WTC11 (cell line): ENCODE results near the gene BAIAP2L1. TPM values are rescaled to one million over a fixed set of nuclear protein-coding genes. Genes with fewer than 3 reads are reported as not detected.

Experiments used
- ATAC-seq: fragments of 200-7000 bp; cut with Tn5 transposase; 2 replicates; pipeline ENCODE4 v1.10.0; 2021; ENCODE audit warnings: mild to moderate bottlenecking, moderate library complexity
- CTCF ChIA-PET: fragments of 300-600 bp; sonication (Branson Sonifier 250); formaldehyde crosslinking; loops from one replicate; lab custom pipeline; 2021; ENCODE audit warnings: antibody characterized with exemption; lab: Charles Lee
- POLR2A ChIA-PET: fragments of 350-600 bp; sonication (Branson Sonifier 250); formaldehyde crosslinking; loops from one replicate; lab custom pipeline; 2021; ENCODE audit warnings: antibody characterized with exemption; lab: Charles Lee
- DNase-seq: peaks from one replicate; pipeline ENCODE4 v3.0.0; 2021; ENCODE audit warnings: low spot score
- H3K27ac Mint-ChIP-seq: 2 replicates; pipeline ENCODE4 v1.8.0; 2021; ENCODE audit warnings: mixed read lengths
- H3K27me3 Mint-ChIP-seq: 2 replicates; pipeline ENCODE4 v1.8.0; 2021; ENCODE audit warnings: low read depth, mild to moderate bottlenecking, moderate library complexity, mixed read lengths
- H3K36me3 Mint-ChIP-seq: 2 replicates; pipeline ENCODE4 v1.8.0; 2021; ENCODE audit warnings: mixed read lengths
- H3K4me1 Mint-ChIP-seq: 2 replicates; pipeline ENCODE4 v1.8.0; 2022; ENCODE audit warnings: mixed read lengths
- H3K4me3 Mint-ChIP-seq: 2 replicates; pipeline ENCODE4 v1.8.0; 2021; ENCODE audit warnings: mild to moderate bottlenecking, moderate library complexity, mixed read lengths
- H3K9me3 Mint-ChIP-seq: 2 replicates; pipeline ENCODE4 v1.8.0; 2021; ENCODE audit warnings: mixed read lengths
- CREM ChIP-seq: sonication (generic); formaldehyde crosslinking; IDR thresholded peaks from 2 replicates; pipeline ENCODE4 v1.8.1; 2022; ENCODE audit warnings: mild to moderate bottlenecking, missing genetic modification reagents, moderate library complexity
- EMX1 ChIP-seq: fragments of 250-450 bp; sonication (Bioruptor Pico); IDR thresholded peaks from 2 replicates; pipeline ENCODE4 v1.8.0; 2021; ENCODE audit warnings: mild to moderate bottlenecking
- MYBL2 ChIP-seq: sonication (generic); formaldehyde crosslinking; IDR thresholded peaks from 2 replicates; pipeline ENCODE4 v1.8.1; 2023; ENCODE audit warnings: mild to moderate bottlenecking, moderate library complexity, missing genetic modification reagents
- PRRX2 ChIP-seq: fragments of 250-450 bp; sonication (Bioruptor Pico); IDR thresholded peaks from 2 replicates; pipeline ENCODE4 v1.8.0; 2021; ENCODE audit warnings: mild to moderate bottlenecking
- SOX15 ChIP-seq: fragments of 250-450 bp; sonication (Bioruptor Pico); IDR thresholded peaks from 2 replicates; pipeline ENCODE4 v1.9.0; 2021; ENCODE audit warnings: mild to moderate bottlenecking
- USF1 ChIP-seq: sonication (generic); formaldehyde crosslinking; IDR thresholded peaks from 2 replicates; pipeline ENCODE4 v1.8.0; 2022; ENCODE audit warnings: mild to moderate bottlenecking, missing genetic modification reagents
- ZMAT4 ChIP-seq: fragments of 250-450 bp; sonication (Bioruptor Pico); IDR thresholded peaks from 2 replicates; pipeline ENCODE4 v1.9.0; 2021; ENCODE audit warnings: mild to moderate bottlenecking
- total RNA-seq: library from RNA; stranded (reverse); gene quantifications from 3 replicates; pipeline ENCODE4 v1.2.3, GENCODE V29; 2021
- TF ChIP-seq, protein P1 (sequence below): fragments of 250-450 bp; sonication (Bioruptor Pico); IDR thresholded peaks from 2 replicates; pipeline ENCODE4 v1.9.0; 2021; ENCODE audit warnings: mild to moderate bottlenecking, borderline replicate concordance
- TF ChIP-seq, protein P2 (sequence below): sonication (generic); formaldehyde crosslinking; IDR thresholded peaks from 2 replicates; pipeline ENCODE4 v1.8.0; 2022; ENCODE audit warnings: missing genetic modification reagents
- TF ChIP-seq, protein P3 (sequence below): sonication (generic); formaldehyde crosslinking; IDR thresholded peaks from 2 replicates; pipeline ENCODE4 v1.8.1; 2023; ENCODE audit warnings: mild to moderate bottlenecking, missing genetic modification reagents
- TF ChIP-seq, protein P4 (sequence below): sonication (generic); formaldehyde crosslinking; IDR thresholded peaks from 2 replicates; pipeline ENCODE4 v1.8.1; 2022; ENCODE audit warnings: low read depth, mild to moderate bottlenecking, moderate library complexity, missing genetic modification reagents, borderline replicate concordance
- TF ChIP-seq, protein P5 (sequence below): sonication (generic); formaldehyde crosslinking; IDR thresholded peaks from 2 replicates; pipeline ENCODE4 v1.8.1; 2023; ENCODE audit warnings: mild to moderate bottlenecking, missing genetic modification reagents

Gene BAIAP2L1
- total RNA-seq, 1 experiment from 2014 or later = 37.5 TPM

DNA sequence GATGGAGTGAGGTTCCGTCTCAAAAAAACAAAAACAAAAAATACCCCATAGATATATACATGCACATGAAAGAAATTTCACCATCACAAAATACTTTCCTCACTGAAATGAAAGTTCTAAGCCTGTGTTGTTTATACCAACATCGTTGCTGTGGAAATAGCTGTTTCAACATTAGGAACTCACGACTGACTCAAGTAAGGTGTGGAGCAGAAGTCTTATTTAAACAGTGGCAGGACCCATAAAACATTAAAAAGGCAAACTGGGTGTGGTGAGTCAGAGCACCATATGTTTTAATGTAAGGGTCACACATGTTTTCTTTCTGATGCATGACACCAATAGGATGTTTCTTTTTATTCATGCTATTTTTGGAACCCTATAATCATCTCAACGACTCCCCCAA lies 48.3 kb downstream of the BAIAP2L1 start:
- ATAC-seq = no peak
- no peak overlapping the region for H3K4me3 Mint-ChIP-seq
- no peak overlapping the region for H3K27ac Mint-ChIP-seq
- H3K36me3 Mint-ChIP-seq = peaks cover 23% of the 10 kb centered on the region
- H3K4me1 Mint-ChIP-seq = peaks cover 10% of the 10 kb centered on the region
- DNase-seq = no peak
- H3K9me3 Mint-ChIP-seq = no peaks in the 10 kb centered on the region
- CTCF ChIA-PET = no interaction called here
- TF ChIP-seq, protein P1, sequence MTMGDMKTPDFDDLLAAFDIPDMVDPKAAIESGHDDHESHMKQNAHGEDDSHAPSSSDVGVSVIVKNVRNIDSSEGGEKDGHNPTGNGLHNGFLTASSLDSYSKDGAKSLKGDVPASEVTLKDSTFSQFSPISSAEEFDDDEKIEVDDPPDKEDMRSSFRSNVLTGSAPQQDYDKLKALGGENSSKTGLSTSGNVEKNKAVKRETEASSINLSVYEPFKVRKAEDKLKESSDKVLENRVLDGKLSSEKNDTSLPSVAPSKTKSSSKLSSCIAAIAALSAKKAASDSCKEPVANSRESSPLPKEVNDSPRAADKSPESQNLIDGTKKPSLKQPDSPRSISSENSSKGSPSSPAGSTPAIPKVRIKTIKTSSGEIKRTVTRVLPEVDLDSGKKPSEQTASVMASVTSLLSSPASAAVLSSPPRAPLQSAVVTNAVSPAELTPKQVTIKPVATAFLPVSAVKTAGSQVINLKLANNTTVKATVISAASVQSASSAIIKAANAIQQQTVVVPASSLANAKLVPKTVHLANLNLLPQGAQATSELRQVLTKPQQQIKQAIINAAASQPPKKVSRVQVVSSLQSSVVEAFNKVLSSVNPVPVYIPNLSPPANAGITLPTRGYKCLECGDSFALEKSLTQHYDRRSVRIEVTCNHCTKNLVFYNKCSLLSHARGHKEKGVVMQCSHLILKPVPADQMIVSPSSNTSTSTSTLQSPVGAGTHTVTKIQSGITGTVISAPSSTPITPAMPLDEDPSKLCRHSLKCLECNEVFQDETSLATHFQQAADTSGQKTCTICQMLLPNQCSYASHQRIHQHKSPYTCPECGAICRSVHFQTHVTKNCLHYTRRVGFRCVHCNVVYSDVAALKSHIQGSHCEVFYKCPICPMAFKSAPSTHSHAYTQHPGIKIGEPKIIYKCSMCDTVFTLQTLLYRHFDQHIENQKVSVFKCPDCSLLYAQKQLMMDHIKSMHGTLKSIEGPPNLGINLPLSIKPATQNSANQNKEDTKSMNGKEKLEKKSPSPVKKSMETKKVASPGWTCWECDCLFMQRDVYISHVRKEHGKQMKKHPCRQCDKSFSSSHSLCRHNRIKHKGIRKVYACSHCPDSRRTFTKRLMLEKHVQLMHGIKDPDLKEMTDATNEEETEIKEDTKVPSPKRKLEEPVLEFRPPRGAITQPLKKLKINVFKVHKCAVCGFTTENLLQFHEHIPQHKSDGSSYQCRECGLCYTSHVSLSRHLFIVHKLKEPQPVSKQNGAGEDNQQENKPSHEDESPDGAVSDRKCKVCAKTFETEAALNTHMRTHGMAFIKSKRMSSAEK (CRISPR knock-in tag) = no peak
- TF ChIP-seq, protein P2, sequence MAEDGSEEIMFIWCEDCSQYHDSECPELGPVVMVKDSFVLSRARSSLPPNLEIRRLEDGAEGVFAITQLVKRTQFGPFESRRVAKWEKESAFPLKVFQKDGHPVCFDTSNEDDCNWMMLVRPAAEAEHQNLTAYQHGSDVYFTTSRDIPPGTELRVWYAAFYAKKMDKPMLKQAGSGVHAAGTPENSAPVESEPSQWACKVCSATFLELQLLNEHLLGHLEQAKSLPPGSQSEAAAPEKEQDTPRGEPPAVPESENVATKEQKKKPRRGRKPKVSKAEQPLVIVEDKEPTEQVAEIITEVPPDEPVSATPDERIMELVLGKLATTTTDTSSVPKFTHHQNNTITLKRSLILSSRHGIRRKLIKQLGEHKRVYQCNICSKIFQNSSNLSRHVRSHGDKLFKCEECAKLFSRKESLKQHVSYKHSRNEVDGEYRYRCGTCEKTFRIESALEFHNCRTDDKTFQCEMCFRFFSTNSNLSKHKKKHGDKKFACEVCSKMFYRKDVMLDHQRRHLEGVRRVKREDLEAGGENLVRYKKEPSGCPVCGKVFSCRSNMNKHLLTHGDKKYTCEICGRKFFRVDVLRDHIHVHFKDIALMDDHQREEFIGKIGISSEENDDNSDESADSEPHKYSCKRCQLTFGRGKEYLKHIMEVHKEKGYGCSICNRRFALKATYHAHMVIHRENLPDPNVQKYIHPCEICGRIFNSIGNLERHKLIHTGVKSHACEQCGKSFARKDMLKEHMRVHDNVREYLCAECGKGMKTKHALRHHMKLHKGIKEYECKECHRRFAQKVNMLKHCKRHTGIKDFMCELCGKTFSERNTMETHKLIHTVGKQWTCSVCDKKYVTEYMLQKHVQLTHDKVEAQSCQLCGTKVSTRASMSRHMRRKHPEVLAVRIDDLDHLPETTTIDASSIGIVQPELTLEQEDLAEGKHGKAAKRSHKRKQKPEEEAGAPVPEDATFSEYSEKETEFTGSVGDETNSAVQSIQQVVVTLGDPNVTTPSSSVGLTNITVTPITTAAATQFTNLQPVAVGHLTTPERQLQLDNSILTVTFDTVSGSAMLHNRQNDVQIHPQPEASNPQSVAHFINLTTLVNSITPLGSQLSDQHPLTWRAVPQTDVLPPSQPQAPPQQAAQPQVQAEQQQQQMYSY = no peak
- H3K27me3 Mint-ChIP-seq = no peaks in the 10 kb centered on the region
- POLR2A ChIA-PET = no interaction called here

DNA sequence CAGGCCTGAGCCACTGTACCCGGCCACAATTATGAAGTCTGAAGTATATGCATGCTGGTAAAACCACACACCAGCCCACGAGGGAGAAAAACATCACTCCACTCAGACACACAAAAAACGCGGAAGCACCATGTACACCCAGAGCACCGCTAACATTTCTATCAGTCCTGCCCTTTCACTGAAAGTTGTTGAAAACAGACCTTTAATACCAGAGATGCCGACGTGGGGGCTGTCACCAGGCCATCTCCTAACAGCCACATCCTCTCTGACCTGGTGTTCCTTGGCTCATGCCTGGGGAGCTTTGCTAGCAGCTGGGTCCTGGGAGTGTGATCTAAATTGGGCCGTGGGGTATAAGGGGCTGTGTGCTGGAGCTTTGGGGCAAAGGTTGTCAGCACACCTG lies 49.8 kb downstream of the BAIAP2L1 start:
- POLR2A ChIA-PET = no interaction called here
- H3K27ac Mint-ChIP-seq = peak overlapping the region; percentile 27; the same call in 1 of the 2 replicates
- DNase-seq = no peak
- ATAC-seq = no peak
- H3K4me3 Mint-ChIP-seq = no peak overlapping the region
- peaks cover 23% of the 10 kb centered on the region for H3K36me3 Mint-ChIP-seq
- no peaks in the 10 kb centered on the region for H3K27me3 Mint-ChIP-seq
- TF ChIP-seq, protein P3, sequence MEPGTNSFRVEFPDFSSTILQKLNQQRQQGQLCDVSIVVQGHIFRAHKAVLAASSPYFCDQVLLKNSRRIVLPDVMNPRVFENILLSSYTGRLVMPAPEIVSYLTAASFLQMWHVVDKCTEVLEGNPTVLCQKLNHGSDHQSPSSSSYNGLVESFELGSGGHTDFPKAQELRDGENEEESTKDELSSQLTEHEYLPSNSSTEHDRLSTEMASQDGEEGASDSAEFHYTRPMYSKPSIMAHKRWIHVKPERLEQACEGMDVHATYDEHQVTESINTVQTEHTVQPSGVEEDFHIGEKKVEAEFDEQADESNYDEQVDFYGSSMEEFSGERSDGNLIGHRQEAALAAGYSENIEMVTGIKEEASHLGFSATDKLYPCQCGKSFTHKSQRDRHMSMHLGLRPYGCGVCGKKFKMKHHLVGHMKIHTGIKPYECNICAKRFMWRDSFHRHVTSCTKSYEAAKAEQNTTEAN (CRISPR knock-in tag) = no peak
- TF ChIP-seq, all 79 proteins: peak for 0
- CTCF ChIA-PET = no interaction called here
- Mint-ChIP-seq H3K9me3 (no peaks in the 10 kb centered on the region), H3K4me1 (peaks cover 10% of the 10 kb centered on the region)

DNA sequence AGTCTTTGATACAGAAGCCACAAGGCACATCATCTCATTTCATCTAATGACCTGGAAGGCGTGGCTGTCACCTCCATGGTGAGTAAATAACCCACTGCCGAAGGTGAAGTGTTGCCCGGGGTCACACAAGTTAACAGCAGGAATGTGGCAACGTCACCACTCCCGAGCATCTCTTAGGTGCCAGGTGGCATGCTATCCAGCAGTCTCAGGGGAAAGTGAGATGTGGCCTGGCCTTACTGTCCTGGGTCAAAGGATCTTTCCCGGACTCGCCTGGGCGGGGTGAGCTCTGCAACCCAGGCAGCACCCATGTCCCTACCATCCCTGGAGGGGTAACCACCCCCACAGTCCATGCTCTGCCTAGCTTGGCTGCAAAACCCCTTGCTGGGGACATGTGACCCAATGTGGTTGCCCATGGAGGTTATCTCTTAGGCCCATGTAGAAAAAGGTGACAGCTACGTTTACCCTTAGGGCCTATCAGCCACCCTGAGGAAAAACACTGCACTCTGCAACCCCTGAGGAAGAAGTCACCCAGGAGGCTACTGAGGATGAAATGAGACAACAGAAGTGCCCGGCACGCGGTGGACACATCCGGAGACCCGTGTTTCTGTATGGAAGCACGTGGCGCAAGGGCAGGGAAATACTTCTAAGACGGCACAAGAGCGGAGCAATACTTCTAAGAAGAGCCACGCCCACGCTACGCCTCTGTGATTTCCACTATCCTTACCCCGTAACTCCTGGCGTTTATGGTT lies 52.0 kb downstream of the BAIAP2L1 start:
- no peak for DNase-seq
- H3K27ac Mint-ChIP-seq = no peak overlapping the region
- TF ChIP-seq, protein P4, sequence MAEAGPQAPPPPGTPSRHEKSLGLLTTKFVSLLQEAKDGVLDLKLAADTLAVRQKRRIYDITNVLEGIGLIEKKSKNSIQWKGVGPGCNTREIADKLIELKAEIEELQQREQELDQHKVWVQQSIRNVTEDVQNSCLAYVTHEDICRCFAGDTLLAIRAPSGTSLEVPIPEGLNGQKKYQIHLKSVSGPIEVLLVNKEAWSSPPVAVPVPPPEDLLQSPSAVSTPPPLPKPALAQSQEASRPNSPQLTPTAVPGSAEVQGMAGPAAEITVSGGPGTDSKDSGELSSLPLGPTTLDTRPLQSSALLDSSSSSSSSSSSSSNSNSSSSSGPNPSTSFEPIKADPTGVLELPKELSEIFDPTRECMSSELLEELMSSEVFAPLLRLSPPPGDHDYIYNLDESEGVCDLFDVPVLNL (CRISPR knock-in tag) = no peak
- TF ChIP-seq, protein P5, sequence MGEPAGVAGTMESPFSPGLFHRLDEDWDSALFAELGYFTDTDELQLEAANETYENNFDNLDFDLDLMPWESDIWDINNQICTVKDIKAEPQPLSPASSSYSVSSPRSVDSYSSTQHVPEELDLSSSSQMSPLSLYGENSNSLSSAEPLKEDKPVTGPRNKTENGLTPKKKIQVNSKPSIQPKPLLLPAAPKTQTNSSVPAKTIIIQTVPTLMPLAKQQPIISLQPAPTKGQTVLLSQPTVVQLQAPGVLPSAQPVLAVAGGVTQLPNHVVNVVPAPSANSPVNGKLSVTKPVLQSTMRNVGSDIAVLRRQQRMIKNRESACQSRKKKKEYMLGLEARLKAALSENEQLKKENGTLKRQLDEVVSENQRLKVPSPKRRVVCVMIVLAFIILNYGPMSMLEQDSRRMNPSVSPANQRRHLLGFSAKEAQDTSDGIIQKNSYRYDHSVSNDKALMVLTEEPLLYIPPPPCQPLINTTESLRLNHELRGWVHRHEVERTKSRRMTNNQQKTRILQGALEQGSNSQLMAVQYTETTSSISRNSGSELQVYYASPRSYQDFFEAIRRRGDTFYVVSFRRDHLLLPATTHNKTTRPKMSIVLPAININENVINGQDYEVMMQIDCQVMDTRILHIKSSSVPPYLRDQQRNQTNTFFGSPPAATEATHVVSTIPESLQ (CRISPR knock-in tag) = no peak
- TF ChIP-seq PRRX2 (CRISPR knock-in tag) = no peak
- no peak for TF ChIP-seq SOX15 (CRISPR knock-in tag)
- TF ChIP-seq CREM (CRISPR knock-in tag) = no peak
- no peak for TF ChIP-seq ZMAT4 (CRISPR knock-in tag)
- no peak for TF ChIP-seq USF1
- no peak for TF ChIP-seq MYBL2
- no peak for TF ChIP-seq EMX1 (CRISPR knock-in tag)

More for the DNA sequence above, 52.0 kb downstream of the BAIAP2L1 start:
- no peak for ATAC-seq
- 0 out of 2 replicates have a peak, but pooled peaks cover under 1% of the 10 kb centered on the region for H3K4me1 Mint-ChIP-seq
- CTCF ChIA-PET = interaction anchor here (0.7 kb wide), 1 partner anchor 269 kb away, joined by 4 read pairs; no protein-coding TSS in a partner anchor
- no peaks in the 10 kb centered on the region for H3K9me3 Mint-ChIP-seq
- POLR2A ChIA-PET = no interaction called here
- no peak overlapping the region for H3K4me3 Mint-ChIP-seq
- H3K27me3 Mint-ChIP-seq = no peaks in the 10 kb centered on the region
- peaks cover 18% of the 10 kb centered on the region for H3K36me3 Mint-ChIP-seq
